Measurements from ENCODE around the gene GPR146. TPM values are rescaled to one million over a fixed set of nuclear protein-coding genes. Genes with fewer than 3 reads are reported as not detected.

The GPR146 gene
- total and polyA plus RNA-seq, 9 of the 15 experiments (the other 6 are each of a cell fraction or from before 2014, with no cell fraction given): 0.22 to 3.6 (median 0.64) TPM; not detected in 2

DNA sequence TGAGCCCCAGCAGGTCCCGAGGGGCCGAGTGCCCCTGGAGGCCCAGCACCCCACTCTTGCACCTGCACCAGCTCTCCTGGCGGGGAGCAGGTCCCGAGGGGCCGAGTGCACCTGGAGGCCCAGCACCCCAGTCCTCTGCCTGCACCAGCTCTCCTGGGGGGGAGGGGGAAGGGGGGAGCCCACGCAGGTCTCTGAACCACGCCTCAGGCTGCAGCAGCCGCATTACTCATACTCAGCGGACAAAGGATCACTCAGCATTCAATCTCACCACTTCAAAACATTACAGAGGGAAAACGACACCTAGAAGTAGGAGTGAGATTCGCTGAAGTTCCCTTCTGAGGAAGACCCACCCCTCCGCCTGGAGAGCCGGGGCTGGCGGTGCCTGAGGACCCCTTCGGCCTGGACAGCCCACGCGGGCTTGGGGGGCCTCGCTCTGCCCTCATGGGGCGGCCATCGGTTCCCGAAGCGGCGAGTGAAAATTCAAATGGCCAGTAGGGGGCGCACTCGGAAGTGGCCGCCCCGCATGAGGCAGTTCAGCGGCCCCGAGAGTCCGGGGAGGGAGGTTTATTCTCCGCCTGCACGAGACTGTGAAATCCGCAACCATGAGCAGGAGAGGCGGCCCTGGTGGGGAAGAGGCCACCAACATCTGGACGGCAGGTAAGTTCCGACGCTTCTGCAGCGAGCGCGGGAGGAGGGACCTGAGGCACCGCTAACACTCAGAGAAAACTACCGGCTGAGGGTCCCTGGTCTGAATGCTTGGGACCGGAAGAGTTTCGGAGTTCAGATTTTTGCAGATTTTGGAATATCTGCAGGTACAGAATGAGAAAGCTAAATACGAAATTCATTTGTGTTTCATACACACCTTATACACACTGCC, 42.5 kb downstream of the GPR146 start (continued):
- TF ChIP-seq CHD7 (IDR thresholded peaks at IDR 0.05; ENCODE audit: low read depth, low read length) (no peak), MAX (CRISPR knock-in tag; IDR thresholded peaks at IDR 0.05) (peak; percentile 69), SMARCC2 (IDR thresholded peaks at IDR 0.05; ENCODE audit: low read depth) (no peak), FOXA1 (IDR thresholded peaks at IDR 0.05; ENCODE audit: borderline replicate concordance) (no peak), SRSF9 (IDR thresholded peaks at IDR 0.05; ENCODE audit: borderline replicate concordance, low read depth, low read length) (no peak), ZNF699 (CRISPR knock-in tag; IDR thresholded peaks at IDR 0.05; ENCODE audit: insufficient replicate concordance) (no peak), IRF2 (CRISPR knock-in tag; IDR thresholded peaks at IDR 0.05) (no peak), ZNF766 (CRISPR knock-in tag; conservative IDR thresholded peaks at IDR 0.05) (peak; percentile 90), SLC30A9 (CRISPR knock-in tag; IDR thresholded peaks at IDR 0.05) (no peak), L3MBTL2 (IDR thresholded peaks at IDR 0.05) (peak; percentile 69), MBD1 (CRISPR knock-in tag; IDR thresholded peaks at IDR 0.05) (no peak)
- TF ChIP-seq, protein P1, sequence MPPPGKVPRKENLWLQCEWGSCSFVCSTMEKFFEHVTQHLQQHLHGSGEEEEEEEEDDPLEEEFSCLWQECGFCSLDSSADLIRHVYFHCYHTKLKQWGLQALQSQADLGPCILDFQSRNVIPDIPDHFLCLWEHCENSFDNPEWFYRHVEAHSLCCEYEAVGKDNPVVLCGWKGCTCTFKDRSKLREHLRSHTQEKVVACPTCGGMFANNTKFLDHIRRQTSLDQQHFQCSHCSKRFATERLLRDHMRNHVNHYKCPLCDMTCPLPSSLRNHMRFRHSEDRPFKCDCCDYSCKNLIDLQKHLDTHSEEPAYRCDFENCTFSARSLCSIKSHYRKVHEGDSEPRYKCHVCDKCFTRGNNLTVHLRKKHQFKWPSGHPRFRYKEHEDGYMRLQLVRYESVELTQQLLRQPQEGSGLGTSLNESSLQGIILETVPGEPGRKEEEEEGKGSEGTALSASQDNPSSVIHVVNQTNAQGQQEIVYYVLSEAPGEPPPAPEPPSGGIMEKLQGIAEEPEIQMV (tag; conservative IDR thresholded peaks at IDR 0.05; ENCODE audit: low read depth): no peak
